Motor neuron (in vitro differentiated cells): ENCODE data around the gene CAPN9. TPM values are rescaled to one million over a fixed set of nuclear protein-coding genes. Genes with fewer than 3 reads are reported as not detected.
"Not testable (repeated sequence)": the region's sequence is repeated elsewhere in the genome, so short reads cannot be mapped to it uniquely, and the experiment has no call there.

ENCODE experiments used
- ATAC-seq, 8 experiments: fragments of 200-7000 bp; cut with Tn5 transposase; replicated peaks in 6 of 8; 2 replicates each; pipeline ENCODE4 v1.8.0; 2021; ENCODE audit warnings: mild to moderate bottlenecking in 8 of 8, moderate library complexity in 8 of 8
- H3K27ac ChIP-seq, 2 donors: fragments of 250-450 bp; sonication (Bioruptor Pico); 2 replicates each; pipeline ENCODE4 v1.9.0; 2021; ENCODE audit warnings: antibody characterized with exemption in 2 of 2, mild to moderate bottlenecking in 2 of 2, moderate library complexity in 1 of 2
- H3K4me1 ChIP-seq, 2 donors: fragments of 250-450 bp; sonication (Bioruptor Pico); replicated peaks in 1 of 2; 2 replicates each; pipeline ENCODE4 v1.6.1; 2021; ENCODE audit warnings: antibody characterized with exemption in 2 of 2, mild to moderate bottlenecking in 2 of 2, moderate library complexity in 1 of 2
- H3K4me3 ChIP-seq, 5 donors: fragments of 250-450 bp; sonication (Bioruptor Pico); 2 replicates each; pipeline ENCODE4 v1.9.0; 2021; ENCODE audit warnings: antibody characterized with exemption in 5 of 5, mild to moderate bottlenecking in 5 of 5, moderate library complexity in 4 of 5
- WGBS, 10 experiments: fragments of 450-650 bp; shearing (Covaris generic); methylation state at CpG; one replicate each; pipeline ENCODE4 v1.0.0; 2022; 5-methylcytosine and 5-hydroxymethylcytosine counted together
- in situ Hi-C, 9 experiments: fragments of 400-800 bp; cut with MboI; loops; one replicate each; pipeline ENCODE4 v1.15.0; 2021; ENCODE audit warnings: low sequenced_read_pairs in 9 of 9, low pct_unique_long_range_greater_than_20kb in 2 of 9; ENCODE audit not compliant: unreplicated experiment in 9 of 9
- total RNA-seq, 8 experiments: library from RNA; unstranded; fragments of 300-600 nt; gene quantifications; 2 replicates each; pipeline versions ENCODE4 v1.2.3 to v1.2.4, GENCODE V29; 2022

The CAPN9 gene
- total RNA-seq, 8 experiments from 2014 or later, result 0.08 to 0.29 (median 0.11) TPM; not detected in 4

DNA sequence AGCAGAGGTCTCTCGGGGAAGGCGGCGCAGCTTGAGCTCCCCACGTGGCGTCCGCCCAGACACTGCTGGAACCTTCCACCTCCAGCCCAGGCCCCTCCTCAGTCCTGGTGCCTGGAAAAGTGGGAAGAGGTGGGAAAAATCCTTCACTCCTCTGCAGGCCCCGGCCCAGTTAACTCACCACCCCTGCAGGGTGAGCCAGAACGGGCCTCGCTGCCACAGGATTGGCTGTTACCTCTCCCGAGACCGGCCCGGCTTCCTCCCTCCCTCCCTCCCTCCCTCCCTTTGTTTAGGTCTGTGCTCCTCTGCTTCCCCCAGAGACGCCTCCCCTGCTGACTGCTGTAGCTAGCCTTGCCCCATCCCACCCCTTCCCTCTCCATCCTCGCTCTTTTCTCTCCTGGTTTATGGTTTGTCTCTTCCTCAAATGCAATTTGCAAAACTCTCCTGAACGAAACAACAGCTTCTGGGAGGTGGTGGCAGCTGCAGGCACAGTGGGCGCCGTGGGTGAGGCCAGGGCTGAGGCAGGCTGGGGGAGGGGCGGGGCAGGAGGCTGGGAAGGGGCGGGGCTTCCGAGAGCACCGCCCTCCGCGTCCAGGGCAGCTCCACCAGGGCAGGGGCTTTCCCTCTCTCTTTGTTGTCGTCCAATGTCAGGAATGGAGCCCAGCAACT is 6.5 kb downstream of the CAPN9 start:
- 0 to 92% (median 19%) methylated on average over 1 to 6 of the region's 24 CpGs; no CpG with 5 or more reads in 4 of the 10 experiments for WGBS, 10 experiments
- Histone ChIP-seq H3K27ac (peak overlapping the region in 1 of 2 donors; percentile 78), H3K4me3 (peak overlapping the region in 1 of 5 donors; percentile 24), H3K4me1 (peaks cover 16 to 30% of the 10 kb centered on the region in 2 donors)
- in situ Hi-C loops, result no loop called here
- ATAC-seq, result peak in 7 of 8 experiments; percentile 39 to 91 (median 87)

DNA sequence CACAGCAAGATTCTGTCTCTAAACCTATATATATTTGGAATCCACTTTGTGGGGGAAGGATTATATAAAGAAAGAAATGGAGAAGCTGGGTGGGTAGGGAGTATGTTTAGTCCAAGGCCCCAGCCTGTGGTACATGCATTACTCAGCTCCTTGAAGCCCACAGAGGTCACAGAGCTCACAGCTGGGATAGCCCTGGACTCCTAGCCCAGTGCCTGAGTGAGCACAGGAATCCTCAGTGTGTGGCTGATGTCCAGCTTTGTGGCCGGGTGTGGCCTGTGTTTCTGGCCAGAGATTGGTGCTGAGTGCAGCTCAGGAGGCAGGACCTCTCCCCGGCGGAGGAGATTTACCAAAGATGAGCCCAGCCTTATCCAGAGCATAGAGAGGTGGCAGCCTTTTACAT is 7.6 kb downstream of the CAPN9 start:
- 0 to 100% (median 78%) methylated on average over 1 to 3 of the region's 3 CpGs; no CpG with 5 or more reads in 5 of the 10 experiments for WGBS, 10 experiments
- in situ Hi-C loops, result no loop called here
- ATAC-seq, result peak in 2 of 8 experiments; percentile 77 to 84

DNA sequence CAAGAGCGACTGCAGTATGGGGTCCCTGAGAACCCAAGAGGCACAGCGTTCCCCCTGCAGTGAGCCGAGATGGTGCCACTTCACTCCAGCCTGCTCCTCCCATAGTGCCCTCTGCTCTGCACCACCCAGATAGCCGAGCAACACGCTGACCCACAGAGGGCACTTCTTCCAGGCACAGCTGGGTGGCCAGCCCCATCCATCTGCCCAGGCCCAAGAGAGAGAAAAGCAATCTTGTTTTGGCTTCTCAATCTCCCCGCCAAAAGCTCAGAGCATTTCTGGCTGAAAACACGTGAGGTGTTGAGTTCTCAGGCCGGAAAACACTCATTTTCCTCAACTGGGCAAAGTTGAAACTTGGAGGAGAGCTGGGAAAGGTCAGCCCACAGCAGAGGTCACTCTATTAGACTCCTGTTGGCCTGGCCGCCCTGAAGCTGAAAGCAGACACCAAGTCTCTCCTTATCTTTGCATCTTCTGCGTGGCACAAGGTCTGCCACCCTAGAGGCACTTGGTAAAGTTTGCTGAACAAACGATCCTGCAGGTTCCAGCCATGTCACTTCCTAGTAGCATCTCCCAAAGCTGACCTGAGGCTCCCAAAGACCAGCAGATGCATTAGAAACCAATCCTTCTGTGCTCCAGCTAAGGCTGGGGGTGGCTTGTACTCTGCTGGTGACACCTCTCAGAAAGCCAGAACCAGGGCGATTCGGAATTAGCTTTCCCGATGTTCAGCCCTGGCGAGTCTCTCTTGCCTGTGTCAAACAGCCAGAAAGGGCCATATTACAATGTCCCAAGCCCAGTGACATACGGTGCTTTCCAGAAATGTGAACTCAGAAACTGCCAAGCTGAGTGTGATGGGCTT is 10.9 kb downstream of the CAPN9 start:
- no peak overlapping the region for H3K27ac ChIP-seq
- 20 to 100% (median 90%) methylated on average over 1 to 11 of the region's 16 CpGs; no CpG with 5 or more reads in 1 of the 10 experiments for WGBS, 10 experiments
- H3K4me1 ChIP-seq, result peaks cover 26 to 38% of the 10 kb centered on the region in 2 donors
- in situ Hi-C loops, result no loop called here
- H3K4me3 ChIP-seq, result no peak overlapping the region
- no peak for ATAC-seq

More for the DNA sequence above, 7.6 kb downstream of the CAPN9 start:
- Histone ChIP-seq H3K27ac (no peak overlapping the region), H3K4me1 (peaks cover 27 to 40% of the 10 kb centered on the region in 2 donors), H3K4me3 (no peak overlapping the region)

DNA sequence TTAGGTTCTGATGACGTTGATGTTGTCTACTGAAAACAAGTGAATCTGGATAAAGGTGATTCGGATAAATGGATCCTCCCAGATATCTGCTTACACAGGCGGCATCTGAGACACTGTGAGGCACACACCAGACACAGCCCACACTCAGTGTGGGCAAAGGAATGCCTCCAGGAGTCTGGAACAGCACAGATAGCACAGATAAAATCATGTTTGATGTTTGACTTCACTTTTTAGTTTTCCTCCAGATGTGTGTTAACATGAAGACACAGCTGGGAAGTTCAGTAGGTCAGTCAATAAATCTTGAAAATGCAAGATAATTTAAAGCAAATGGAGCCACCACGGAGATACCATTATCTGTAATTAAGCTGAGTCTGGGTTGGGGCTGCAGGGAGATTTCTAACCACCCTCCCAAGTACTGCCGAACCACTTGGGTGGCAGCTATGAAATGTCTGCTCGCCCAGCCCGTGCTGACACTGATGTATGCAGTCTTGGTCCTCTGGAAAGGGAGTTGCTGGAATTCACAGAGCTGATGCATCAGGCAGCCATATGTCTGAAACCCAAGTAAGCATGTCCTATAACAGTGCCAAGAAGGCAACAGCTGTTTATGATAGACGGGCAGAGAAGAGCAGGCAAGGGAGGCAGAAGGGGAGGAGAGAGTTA is 11.7 kb downstream of the CAPN9 start:
- ATAC-seq, result peak; percentile 69 to 92 (median 82)
- in situ Hi-C loops, result no loop called here
- H3K4me1 ChIP-seq, result peaks cover 22 to 30% of the 10 kb centered on the region in 2 donors
- peak overlapping the region; percentile 44 for H3K27ac ChIP-seq
- whole genome bisulfite sequencing, 10 experiments, result 0 to 59% (median 39%) methylated on average over 3 to 7 of the region's 8 CpGs; no CpG with 5 or more reads in 3 of the 10 experiments
- H3K4me3 ChIP-seq, result no peak overlapping the region

DNA sequence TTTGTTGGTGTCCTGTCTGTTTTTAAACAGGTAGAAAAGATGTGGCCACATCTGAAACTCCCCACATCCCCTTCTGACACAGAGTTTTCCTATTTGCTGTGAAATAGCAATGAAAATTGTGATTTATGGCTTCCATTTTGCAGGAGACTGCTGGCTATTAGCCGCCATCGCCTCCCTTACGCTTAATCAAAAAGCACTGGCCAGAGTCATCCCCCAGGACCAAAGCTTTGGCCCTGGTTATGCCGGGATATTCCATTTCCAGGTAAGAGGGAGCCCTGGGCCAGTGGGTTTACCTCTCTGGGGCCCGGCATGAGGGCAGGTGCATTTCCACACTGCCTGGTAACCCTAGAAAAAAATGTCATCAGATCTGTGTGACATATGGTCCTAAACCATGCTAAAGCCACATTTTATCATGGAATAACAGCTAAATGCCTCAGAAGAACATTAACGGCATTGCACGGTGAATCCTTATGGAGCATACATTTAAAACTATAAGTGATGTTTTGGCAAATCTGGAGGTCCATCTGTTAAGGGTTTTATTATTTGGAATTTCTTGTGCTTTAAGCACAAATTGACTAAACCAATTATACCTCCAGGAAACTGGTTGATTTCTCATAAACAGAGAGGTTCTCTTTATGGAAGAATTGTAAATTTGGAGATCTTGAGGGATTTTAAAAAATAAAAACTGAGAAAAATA is 12.3 kb downstream of the CAPN9 start:
- in situ Hi-C loops, result no loop called here
- Histone ChIP-seq H3K27ac (peak overlapping the region; percentile 44), H3K4me3 (no peak overlapping the region), H3K4me1 (peaks cover 22 to 29% of the 10 kb centered on the region in 2 donors)
- ATAC-seq, result peak in 5 of 8 experiments; percentile 28 to 72 (median 56)
- 6 to 86% (median 63%) methylated on average over 2 to 7 of the region's 7 CpGs; no CpG with 5 or more reads in 2 of the 10 experiments for WGBS, 10 experiments

DNA sequence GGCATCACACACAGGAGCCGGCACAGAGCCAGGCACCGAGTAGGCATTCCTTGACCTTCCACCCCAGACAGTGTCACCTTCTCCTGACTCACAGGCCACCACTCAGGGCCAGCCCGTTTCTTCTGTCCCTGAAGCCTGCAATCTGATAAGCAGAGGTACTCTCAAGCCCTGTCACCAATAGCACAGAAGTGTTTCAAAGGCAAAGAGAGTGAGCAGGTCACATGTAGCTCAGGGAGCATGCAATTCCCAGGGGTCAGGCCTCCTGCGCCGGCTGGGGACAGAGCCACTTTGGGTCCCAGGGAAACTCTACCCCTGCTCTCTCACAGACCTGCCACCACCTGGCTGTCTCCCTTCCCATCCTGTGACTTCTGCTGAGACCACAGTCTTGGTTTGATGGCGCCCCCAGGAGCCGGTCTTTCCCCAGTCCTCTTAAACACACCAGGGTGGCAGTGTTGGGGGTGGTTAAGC is 13.2 kb downstream of the CAPN9 start:
- H3K4me3 ChIP-seq, result no peak overlapping the region
- peak overlapping the region in 1 of 2 donors; percentile 19 for H3K27ac ChIP-seq
- WGBS, 10 experiments, result 60 to 90% (median 78%) methylated on average over 1 to 7 of the region's 7 CpGs; no CpG with 5 or more reads in 2 of the 10 experiments
- in situ Hi-C loops, result no loop called here
- peak in 5 of 8 experiments; percentile 15 to 49 (median 37) for ATAC-seq
- H3K4me1 ChIP-seq, result peaks cover 22 to 29% of the 10 kb centered on the region in 2 donors

DNA sequence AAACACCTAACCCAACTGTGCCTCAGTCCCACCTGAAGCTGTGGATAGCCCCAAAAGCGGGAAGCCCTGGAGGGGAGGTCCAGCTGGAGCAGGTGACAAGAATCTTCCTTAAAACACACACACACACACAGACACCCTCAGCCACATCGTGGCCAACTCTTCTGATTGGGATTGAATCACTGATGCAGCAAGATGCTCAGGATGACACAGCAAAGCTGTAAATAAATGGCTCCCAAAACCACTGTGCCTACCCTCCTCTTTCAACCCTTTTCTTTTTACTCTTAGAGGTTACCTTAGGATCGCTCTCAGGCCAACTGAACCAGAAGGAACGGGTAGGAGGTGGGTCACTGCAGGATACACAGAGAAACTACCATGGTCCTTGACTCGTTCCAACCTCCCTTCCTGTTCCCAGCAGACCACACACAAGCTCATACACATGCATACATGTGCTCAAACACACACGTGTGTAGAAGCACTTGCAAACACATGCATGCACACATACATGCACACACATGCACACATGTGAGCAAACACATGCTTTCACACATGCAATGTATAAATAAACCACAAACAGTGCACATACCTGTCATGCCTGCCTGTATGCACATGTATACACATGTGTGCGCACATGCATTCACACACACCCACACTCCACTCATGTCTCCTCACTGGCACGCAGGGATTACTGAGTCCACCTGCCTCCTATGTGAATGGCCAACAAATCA is 14.4 kb downstream of the CAPN9 start:
- ATAC-seq, result no peak
- H3K4me3 ChIP-seq, result no peak overlapping the region
- peaks cover 22 to 29% of the 10 kb centered on the region in 2 donors for H3K4me1 ChIP-seq
- WGBS, 10 experiments, result 60 to 100% (median 78%) methylated on average over 1 to 8 of the region's 8 CpGs; no CpG with 5 or more reads in 2 of the 10 experiments
- no peak overlapping the region for H3K27ac ChIP-seq
- in situ Hi-C loops, result no loop called here

DNA sequence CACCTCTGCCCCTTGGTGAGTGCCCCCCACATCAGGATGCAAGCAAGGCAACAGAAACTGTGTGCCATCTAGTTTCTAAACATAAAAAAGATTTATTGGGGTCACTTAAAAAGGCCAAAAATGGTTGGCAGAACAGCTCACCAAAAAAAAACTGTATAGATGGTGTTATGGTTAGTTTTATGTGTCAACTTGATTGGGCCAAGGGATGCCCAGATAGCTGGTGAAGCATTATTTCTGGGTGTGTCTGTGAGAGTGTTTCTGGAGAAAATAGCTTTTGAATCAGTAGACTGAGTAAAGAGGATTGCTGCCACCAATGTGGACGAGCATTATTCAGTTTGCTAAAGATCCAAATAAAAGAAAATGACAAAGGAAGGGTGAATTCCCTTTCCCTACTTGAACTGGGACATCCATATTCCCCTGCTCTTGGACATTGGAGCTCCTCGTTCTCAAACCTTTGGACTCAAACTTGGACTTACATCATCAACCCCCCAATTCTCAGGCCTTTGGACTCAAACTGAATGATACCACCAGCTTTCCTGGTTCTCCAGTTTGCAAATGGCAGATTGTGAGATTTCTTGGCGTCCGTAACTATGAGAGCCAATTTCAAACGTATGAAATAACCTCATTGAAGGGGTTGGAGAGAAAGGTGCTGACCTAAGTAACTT is 16.9 kb downstream of the CAPN9 start:
- peaks cover 15 to 20% of the 10 kb centered on the region in 2 donors for H3K4me1 ChIP-seq
- no peak for ATAC-seq
- no peak overlapping the region for H3K4me3 ChIP-seq
- no peak overlapping the region for H3K27ac ChIP-seq
- 14 to 93% (median 80%) methylated on average over 1 to 5 of the region's 5 CpGs; no CpG with 5 or more reads in 1 of the 10 experiments for WGBS, 10 experiments
- in situ Hi-C loops, result no loop called here

DNA sequence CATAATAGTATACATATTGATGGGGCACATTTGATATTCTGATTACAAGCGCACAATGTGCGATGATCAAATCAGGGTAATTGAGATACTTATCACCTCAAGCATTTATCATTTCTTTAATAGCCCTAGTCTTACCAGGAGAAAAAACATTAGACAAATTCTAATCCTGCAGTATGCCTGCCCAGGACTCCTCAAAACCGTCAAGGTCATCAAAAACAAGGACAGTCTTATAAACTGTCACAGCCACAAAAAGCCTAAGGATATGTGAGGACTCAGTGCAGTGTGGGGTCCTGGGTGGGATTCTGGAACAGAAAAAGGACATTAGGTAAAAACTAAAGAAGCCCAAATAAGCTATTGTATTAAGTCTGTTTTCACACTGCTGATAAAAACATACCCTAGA is 19.1 kb downstream of the CAPN9 start:
- in situ Hi-C loops, result no loop called here
- Histone ChIP-seq H3K4me3 (no peak overlapping the region), H3K27ac (no peak overlapping the region), H3K4me1 (no peaks in the 10 kb centered on the region)
- 50 to 100% (median 88%) methylated on average over 1 to 3 of the region's 3 CpGs for WGBS, 10 experiments
- ATAC-seq, result no peak

DNA sequence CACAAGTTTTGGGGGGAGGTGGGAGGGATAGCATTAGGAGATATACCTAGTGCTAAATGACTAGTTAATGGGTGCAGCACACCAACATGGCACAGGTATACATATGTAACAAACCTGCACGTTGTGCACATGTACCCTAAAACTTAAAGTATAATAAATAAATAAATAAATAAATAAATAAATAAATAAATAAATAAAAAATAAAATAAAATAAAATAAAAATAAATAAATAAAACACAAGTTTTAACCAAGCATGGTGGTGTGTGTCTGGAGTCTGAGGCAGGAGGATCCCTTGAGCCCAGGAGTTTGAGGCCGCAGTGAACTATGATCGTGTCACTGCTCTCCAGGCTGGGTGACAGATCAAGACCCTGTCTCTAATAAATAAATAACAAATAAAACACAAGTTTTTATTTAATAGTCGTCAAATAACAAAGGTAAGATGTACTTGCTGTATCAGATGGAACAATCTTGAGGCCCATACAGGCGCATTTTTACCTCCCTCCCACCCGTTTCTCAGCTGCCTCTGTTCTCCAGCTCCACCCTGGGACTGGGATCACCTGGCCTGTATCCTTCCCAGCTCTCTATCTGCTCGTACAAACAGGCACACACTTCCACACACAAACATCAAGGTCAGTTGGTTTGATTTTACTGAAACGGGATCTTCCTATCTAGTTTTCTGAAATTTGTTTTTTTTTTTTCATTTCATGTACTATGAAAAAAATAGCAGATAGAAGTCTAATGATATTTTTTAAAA is 20.8 kb downstream of the CAPN9 start:
- H3K4me3 ChIP-seq, in situ Hi-C loops, H3K27ac ChIP-seq, H3K4me1 ChIP-seq, ATAC-seq: not testable (repeated sequence)
- 39 to 96% (median 79%) methylated on average over 4 to 8 of the region's 8 CpGs for WGBS, 10 experiments
